ENCODE results near the gene LRP10.
"Not testable (repeated sequence)": the region's sequence is repeated elsewhere in the genome, so short reads cannot be mapped to it uniquely, and the experiment has no call there.

The LRP10 gene

DNA sequence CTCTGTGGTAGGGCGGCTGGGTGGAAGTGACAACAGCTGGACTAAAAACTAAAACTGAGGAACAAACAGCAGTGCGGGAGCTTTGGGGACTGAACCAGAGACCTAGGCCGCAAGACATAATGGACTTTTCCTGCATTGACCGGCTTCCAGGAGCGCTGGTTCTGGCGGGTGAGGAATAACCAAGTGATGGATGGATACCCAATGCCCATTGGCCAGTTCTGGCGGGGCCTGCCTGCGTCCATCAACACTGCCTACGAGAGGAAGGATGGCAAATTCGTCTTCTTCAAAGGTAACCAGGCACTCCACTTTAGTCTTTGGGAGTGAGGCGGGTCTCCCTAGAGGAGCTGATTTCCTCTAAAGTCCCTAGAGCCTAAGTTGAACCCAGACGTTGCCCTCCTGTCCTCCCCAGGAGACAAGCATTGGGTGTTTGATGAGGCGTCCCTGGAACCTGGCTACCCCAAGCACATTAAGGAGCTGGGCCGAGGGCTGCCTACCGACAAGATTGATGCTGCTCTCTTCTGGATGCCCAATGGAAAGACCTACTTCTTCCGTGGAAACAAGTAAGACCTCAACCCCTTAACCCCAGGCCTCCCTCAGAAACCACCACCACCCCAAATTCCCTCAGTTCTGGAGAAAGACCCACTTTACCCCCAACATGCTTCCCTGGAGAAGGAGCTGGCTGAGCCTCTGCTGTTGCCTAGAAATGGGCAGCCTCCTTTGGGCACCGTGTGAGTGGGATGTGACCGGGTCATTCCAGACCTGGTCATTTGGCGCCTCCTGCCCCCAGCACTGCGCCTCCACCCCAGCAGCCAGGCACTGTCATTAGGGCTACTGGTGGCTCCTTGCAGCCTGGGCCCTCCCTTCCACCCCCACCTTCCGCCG lies 27.1 kb upstream of the LRP10 start:
- no peak for DNase-seq

DNA sequence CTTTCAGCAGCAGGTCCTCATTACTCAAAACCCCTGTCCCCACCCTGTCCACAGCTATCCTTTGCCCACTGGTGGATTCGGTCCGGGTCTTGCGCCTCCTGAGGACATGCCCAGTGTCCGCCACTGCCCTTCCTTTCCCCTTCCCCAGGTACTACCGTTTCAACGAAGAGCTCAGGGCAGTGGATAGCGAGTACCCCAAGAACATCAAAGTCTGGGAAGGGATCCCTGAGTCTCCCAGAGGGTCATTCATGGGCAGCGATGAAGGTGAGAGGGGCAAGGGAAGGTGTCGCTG lies 26.5 kb upstream of the LRP10 start:
- DNase-seq, result no peak

DNA sequence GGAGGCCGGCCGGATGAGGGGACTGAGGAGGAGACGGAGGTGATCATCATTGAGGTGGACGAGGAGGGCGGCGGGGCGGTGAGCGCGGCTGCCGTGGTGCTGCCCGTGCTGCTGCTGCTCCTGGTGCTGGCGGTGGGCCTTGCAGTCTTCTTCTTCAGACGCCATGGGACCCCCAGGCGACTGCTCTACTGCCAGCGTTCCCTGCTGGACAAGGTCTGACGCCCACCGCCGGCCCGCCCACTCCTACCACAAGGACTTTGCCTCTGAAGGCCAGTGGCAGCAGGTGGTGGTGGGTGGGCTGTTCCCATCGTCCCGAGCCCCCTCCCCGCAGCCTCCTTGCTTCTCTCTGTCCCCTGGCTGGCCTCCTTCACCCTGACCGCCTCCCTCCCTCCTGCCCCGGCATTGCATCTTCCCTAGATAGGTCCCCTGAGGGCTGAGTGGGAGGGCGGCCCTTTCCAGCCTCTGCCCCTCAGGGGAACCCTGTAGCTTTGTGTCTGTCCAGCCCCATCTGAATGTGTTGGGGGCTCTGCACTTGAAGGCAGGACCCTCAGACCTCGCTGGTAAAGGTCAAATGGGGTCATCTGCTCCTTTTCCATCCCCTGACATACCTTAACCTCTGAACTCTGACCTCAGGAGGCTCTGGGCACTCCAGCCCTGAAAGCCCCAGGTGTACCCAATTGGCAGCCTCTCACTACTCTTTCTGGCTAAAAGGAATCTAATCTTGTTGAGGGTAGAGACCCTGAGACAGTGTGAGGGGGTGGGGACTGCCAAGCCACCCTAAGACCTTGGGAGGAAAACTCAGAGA lies 25.5 kb upstream of the LRP10 start:
- no peak for DNase-seq

DNA sequence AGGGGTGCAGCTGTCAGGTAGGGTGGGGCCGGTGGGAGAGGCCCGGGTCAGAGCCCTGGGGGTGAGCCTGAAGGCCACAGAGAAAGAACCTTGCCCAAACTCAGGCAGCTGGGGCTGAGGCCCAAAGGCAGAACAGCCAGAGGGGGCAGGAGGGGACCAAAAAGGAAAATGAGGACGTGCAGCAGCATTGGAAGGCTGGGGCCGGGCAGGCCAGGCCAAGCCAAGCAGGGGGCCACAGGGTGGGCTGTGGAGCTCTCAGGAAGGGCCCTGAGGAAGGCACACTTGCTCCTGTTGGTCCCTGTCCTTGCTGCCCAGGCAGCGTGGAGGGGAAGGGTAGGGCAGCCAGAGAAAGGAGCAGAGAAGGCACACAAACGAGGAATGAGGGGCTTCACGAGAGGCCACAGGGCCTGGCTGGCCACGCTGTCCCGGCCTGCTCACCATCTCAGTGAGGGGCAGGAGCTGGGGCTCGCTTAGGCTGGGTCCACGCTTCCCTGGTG lies 24.7 kb upstream of the LRP10 start:
- DNase-seq, result no peak

DNA sequence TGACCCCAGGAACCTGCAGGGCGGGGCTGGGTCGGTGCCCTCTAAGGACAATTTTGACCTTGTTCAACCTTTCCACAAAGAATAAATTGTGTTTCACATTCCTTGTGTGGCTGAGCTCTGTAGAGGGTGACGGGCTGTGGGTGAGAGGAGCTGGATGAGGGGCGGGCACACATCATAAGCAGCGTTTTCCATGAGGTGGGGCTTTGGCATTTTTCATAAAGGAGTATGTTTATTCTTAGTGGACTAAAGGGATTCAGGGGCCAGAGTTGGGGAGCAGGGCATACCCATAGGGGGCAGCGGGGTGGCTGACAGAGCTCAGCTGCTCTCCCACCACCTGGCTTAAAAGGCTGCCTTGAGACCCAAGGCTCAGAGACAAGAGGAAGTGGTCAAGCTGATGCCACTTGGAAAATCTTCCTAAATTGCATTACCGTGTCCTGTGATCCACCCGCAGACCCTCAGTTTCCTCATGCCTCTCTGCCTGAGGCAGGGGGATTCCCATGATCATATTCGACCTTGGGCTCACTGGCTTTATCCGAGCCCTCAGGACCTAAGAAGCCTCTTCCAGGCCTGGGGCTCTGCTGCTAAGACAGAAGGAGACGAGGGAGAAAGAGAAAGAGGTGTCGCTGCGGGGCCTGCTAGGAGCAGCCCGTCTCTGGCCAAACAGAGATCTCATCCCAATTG lies 23.7 kb upstream of the LRP10 start:
- no peak for DNase-seq

DNA sequence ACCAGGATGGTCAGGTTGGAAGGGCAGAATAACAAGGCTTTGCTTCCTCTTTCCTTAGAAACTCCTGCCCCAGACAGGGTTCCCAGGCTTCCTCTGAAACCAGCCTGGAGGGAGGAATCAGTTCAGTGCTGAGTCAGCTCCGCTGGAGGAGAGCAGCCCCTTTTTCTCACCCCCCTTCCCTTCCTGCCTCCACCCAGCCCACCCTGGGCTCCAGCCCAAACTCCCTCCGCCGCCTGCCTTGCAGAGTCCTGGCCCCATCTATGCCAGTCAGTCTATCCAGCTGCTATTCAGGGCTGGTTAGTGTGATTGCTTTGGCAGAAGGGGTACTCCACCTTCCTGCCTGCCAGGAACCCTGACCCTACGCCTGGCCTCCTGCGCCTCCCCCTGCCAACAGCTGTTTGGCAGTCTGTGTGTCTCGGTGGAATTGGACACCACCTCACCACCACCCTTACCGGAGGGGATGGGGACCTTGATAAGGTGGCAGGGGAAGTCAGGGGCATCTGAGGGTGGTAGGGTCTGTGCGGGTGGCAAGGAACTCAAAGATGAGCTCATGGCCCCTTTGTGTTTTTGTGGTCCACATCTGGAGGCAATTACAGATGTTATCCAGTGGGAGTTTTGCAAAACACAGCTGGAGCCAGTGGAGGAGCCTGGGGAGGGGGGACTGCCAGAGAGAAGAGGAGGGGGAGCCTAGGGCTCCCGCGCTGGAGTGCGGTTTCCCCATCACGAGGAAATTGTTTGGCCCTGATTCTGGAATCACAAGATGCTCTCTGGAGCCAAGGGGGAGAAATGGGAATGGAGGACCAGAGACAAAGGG lies 23.0 kb upstream of the LRP10 start:
- DNase-seq, result no peak

DNA sequence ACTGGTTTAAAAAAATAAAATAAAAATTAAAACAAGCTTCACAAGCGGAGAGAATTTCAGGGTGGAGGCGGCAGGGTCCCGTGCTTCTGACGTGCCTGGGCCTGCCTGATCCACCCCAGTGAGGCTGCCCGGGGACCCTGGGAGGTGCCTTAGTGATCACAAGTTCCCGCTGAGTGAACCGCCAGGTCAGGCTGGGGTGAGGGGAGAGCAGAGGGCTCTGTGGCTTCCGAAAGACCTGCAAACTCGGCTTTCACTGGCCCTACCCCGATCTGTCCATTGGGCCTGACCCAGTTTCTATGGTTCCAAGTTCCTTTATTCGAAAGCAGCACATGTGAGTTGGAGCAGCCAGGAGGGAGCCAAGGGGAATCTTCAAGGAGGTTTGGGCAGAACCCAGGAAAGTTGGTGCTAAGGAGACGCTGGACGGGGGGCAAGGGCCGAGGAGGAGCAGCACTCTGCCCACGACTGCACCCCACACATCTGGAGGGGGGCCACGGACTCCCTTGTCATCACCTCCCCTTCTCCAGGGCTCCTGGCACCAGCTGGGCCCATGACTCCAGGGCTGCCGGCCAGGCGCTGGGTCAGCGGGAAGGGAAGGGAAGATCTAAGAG lies 22.2 kb upstream of the LRP10 start:
- no peak for DNase-seq

DNA sequence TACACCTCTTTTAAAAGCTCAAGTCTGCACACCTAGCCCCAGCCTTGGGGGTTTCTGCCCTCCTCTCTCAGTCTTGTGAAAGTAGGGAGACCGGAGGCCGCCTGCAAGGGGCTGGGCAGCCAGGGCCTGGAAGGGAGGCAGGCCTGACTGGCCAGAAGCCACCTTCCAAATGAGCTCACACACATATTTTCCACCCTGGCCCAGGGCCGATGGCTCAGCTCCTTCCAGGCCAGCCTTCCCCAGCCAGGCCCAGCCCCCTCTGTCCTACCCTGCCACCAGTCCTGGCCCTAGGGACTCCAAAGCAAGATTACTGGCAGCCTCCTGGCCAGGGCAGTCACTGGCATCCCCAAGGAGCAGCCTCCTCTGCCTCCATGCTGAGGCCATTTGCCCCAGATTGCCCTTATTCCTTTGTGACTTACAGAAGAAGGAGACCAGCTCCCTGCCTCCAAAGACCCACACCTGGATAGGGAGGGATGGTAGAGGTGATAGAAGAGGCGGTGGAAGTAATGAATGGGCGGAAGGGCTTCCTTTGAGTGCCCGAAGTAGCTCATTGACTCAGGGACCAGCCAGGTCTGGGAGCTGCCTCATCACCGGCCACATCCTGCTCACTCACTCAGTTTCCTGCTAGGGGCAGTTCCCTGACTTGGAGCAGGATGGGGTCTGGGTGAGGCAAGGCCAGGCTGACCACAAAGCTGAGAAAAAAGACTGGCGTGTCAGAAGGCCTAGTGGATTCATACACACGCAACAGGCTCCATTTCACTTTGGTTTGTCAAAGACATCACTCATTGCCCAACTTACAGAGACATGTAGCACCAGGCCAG lies 20.4 kb upstream of the LRP10 start:
- no peak for DNase-seq

DNA sequence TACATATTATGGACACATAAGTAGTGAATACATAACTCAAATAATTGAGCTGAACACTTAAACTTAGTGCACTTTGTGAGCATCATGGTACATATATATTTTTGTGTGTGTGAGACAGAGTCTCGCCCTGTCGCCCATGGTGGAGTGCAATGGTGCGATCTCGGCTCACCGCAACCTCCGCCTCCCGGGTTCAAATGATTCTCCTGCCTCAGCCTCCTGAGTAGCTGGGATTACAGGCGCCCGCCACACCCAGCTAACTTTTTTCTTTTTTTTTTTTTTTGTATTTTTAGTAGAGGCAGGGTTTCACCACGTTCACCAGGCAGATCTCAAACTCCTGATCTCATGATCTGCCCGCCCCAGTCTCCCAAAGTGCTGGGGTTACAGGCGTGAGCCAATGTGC lies 19.4 kb upstream of the LRP10 start:
- not testable (repeated sequence) for DNase-seq

DNA sequence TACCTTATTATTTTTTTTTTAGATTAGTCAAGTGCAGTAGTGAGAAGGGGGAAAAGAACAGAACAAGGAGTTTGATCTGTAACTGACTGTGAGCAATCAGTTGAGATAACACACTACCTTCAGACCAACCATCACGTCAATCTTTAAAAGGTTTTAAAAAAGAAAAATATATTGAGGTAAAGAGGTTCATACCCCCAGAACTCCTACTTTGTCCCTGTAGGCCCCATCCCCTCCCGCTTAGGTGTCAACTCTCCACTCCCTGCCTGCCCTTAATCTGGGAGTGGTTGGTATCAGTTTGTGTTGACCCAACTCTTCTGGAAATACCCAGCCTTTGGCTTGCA lies 19.0 kb upstream of the LRP10 start:
- DNase-seq, result no peak

DNA sequence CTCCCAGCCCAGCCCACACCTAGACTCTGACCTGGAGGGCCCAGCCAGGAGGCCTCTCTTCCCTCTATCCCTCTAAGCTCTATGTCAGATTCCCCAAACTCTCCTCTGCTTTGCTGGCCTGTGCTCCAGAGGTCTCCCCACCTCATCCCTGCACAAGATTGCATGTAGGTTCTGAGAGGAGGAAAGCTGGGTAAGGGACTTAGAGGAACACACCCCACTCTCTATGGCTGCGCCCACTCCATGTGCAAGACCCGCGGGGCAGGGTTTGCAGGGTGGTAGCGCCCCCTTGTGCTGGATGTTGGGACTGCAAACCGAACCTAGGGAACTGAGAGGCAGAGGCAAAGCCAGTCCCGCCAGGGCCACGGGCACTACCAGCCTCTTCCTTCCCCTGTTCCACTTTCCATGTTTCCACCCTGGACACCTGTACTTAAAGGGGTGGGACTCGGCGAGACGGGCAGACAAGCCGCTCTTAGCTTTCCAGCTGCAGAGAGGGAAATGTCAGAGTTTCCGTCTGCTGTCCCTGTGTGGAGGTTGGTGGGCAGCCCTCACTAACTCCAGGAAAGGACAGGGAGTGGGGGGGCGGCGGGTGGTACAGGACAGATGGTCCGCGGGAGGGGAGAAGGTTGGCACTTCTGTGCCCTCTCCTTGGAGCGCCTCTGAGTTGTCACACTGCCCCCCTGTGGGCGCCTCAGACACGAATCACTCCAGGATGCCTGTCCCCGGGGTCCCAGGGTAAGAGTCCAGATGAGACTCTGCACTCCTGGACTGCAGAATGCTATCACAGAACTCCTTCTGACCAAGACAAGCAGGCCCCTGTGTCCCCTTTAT lies 18.4 kb upstream of the LRP10 start:
- DNase-seq, result no peak

DNA sequence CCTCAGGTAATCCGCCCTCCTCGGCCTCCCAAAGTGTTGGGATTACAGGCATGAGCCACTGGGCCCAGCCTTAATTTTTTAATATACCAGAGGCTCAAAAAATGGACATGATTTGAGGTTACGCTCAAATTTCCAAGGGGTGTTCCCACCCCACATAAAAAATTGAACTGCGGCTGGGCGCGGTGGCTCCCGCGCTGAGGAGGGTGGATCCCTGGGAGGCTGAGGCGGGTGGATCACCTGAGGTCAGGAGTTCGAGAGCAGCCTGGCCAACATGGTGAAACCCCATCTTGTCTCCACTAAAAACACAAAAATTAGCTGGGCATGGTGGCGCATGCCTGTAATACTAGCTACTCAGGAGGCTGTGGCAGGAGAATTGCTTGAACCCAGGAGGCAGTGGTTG lies 17.2 kb upstream of the LRP10 start:
- not testable (repeated sequence) for DNase-seq

DNA sequence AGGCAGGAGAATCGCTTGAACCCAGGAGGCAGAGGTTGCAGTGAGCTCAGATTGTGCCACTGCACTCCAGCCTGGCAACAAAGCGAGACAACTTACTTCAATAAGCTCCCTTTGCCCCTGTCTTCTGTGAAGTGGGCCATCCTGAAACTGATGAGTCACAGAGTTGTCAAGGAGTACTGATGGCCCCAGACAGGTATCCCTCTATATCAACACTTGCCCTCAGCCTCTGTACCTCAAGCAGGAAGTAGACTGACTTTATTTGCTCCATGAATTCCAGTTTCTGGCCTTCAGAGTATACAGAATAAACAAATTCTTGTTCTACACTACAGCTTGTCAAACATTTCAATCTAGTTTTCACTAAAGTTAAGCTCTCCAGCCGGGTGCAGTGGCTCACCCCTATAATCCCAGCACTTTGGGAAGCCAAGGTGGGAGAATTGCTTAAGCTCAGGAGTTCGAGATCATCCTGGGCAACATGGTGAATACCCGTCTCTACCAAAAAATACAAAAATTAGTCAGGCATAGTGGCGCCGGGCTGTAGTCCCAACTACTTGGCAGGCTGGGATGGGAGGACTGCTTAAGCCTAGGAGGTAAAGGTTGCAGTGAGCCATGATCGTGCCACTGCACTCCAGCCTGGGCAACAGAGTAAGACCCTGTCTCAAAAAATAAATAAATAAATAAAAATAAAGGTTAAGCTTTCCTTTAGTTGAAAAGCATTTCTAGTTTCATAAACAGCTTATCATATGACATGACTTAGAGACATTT lies 16.4 kb upstream of the LRP10 start:
- DNase-seq, result no peak

DNA sequence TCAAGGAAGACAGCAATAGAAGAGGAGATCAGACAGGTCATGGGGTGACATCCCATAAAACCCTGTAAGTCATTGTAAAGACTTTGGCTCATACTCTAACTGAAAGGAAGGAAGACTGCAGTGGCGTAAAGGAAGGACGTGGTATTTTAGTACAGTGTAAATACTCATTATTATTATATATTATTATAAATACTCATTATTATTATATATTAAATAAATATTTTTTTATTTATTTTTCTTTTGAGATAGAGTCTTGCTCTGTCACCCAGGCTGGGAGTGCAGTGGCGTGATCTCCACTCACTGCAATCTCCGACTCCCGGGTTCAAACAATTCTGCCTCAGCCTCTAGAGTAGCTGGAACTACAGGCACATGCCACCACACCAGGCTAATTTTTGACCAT lies 15.1 kb upstream of the LRP10 start:
- DNase-seq, result no peak

DNA sequence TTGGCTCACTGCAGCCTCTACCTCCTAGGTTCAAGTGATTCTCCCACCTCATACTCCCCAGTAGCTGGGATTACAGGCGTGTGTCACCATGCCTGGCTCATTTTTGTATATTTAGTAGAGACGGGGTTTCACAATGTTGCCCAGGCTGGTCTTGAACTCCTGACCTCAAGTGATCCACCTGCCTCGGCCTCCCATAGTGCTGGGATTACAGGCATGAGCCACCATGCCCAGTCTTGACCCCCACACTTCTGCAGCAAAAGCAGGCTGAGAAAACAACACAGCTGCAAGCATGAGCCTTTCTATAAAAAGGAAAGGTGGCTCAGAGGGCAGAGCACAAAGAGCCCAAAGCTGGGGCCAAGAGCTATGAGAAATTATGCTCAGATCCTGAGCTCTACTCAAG lies 11.2 kb upstream of the LRP10 start:
- not testable (repeated sequence) for DNase-seq

DNA sequence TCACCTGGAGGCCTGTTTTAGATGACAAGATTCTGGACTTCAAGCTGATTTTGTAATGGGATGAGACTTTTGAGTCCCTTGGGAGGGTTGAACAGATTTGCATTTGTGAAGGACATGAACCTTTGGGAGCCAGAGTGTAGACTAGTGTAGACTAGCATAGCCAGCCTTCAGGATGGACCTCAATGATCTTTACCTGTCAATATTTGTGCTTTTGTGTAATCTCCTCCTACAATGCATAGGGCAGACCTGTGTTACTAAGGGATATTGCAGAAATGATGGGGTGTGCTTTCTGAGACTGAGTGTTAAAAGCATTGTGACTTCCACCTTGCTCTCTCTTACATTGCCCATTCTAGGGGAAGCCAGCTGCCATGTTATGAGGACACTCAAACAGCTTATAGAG lies 9.9 kb upstream of the LRP10 start:
- no peak for DNase-seq

DNA sequence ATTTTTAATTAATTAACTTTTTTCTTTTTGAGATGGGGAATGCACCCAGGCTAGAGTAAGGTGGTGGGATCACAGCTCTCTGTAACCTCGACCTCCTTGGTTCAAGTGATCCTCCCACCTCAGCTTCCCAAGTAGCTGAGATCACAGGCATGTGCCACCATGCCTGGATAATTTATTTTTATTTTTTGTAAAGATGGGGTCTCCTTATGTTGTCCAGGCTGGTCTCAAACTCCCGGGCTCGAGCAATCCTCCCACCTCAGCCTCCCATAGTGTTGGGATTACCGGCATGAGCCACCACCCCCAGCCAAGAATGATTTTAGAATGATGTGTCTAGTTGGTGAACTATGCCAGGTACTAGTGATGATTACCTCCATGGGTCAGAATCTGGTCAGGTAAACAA lies 6.6 kb upstream of the LRP10 start:
- DNase-seq, result no peak

DNA sequence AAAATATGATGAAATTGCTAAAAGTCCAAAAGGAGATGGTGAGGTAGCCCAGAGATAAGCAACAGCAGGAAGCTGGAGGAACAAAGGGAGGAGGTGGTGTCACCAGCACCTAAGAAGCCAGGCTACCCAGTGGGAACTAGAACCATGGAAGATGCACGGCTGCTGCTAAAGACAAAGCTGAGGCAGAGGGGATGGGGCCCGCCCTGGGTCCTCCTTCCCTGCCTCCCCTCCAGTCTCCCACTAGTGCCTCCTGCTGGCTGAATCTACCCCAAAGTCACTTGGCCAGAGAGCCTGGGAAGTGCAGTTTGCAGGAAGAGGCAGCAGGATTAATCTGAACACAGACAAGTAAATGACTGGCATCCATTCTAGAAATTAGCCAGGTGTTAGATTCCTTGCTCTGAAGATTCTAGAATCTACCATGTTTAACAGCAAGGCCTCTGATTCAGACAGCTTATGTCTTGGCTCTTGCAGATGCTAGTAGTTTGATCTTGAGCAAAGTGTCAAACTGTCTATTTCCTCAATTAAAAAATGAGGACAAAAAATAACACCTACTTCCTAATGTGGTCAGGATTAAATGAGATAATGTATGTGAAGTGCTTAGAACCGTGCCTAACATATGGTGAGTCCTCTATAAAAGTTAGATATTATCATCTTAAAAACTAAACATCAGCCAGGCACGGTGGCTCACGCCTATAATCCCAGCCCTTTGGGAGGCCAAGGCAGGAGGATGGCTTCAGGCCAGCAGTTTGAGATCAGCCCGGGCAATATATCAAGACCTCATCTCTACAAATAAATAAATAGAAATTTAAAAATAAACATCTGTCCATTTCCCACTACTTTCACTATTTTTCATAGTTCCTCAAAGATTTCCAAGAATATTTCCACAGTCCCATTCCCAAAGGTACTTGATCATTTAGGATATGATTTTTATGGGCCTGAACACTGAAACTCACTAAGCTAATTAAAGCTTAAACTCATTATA lies 5.8 kb upstream of the LRP10 start:
- DNase-seq, result no peak

DNA sequence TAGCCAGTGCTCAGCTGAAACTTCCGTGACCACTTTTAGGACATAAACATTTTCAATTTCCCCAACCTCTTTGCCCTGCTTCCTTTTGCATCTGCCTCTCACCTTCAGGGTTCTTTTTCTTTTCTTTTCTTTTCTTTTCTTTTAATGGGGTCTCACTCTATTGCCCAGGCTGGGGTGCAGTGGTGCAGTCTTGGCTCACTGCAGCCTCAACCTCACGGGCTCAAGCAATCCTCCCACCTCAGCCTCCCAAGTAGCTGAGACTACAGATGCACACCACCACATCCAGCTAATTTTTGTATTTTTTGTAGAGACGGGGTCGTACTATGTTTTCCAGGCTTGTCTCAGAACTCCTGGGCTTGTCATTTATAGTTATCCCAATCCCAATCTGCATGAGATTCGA lies 4.7 kb upstream of the LRP10 start:
- DNase-seq, result no peak
